Measurements from ENCODE around the gene SPAG17.

GRCh38 chr1:117930484-117930883 lies 254.5 kb downstream of the SPAG17 start:
- no peak for TF ChIP-seq POLR2AphosphoS5 (IDR thresholded peaks at IDR 0.05; ENCODE audit: low read depth, low read length)
- TF ChIP-seq REST (IDR thresholded peaks at IDR 0.05; ENCODE audit: low read depth) = no peak
- TF ChIP-seq, protein P1, sequence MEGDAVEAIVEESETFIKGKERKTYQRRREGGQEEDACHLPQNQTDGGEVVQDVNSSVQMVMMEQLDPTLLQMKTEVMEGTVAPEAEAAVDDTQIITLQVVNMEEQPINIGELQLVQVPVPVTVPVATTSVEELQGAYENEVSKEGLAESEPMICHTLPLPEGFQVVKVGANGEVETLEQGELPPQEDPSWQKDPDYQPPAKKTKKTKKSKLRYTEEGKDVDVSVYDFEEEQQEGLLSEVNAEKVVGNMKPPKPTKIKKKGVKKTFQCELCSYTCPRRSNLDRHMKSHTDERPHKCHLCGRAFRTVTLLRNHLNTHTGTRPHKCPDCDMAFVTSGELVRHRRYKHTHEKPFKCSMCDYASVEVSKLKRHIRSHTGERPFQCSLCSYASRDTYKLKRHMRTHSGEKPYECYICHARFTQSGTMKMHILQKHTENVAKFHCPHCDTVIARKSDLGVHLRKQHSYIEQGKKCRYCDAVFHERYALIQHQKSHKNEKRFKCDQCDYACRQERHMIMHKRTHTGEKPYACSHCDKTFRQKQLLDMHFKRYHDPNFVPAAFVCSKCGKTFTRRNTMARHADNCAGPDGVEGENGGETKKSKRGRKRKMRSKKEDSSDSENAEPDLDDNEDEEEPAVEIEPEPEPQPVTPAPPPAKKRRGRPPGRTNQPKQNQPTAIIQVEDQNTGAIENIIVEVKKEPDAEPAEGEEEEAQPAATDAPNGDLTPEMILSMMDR (IDR thresholded peaks at IDR 0.05 in 2 of 3, conservative IDR thresholded peaks at IDR 0.05 in 1 of 3; ENCODE audit: borderline replicate concordance in 1 of 3, insufficient read depth in 1 of 3, low read depth in 2 of 3, low read length in 2 of 3) = no peak
- TF ChIP-seq POLR2A (IDR thresholded peaks at IDR 0.05; ENCODE audit: borderline replicate concordance, extremely low read depth, insufficient read depth, insufficient read length) = no peak
- no peak for TF ChIP-seq SIN3A (IDR thresholded peaks at IDR 0.05; ENCODE audit: low read depth)
- no peak for TF ChIP-seq RAD21 (IDR thresholded peaks at IDR 0.05; ENCODE audit: low read depth)
- no peak for TF ChIP-seq EZH2 (IDR thresholded peaks at IDR 0.05)

Data from HCT116 (cell line).